ENCODE results near the gene B4GALNT3. TPM values are rescaled to one million over a fixed set of nuclear protein-coding genes. Genes with fewer than 3 reads are reported as not detected.

The B4GALNT3 gene
- total RNA-seq, 2 donors from 2014 or later, result 1.6 to 1.7 TPM

GRCh38 chr12:505221-505620, 45.5 kb downstream of the B4GALNT3 start:
- H3K9me3 ChIP-seq (ENCODE audit: control insufficient read depth, low read length, poor library complexity, severe bottlenecking), result no peaks in the 10 kb centered on the region
- H3K27me3 Mint-ChIP-seq, result peaks cover 27% of the 10 kb centered on the region
- no peak overlapping the region for H3K27ac Mint-ChIP-seq
- DNase-seq, result no peak
- ATAC-seq, result no peak
- no peak overlapping the region for H3K4me3 Mint-ChIP-seq
- peaks cover 13% of the 10 kb centered on the region for H3K4me1 Mint-ChIP-seq
- H3K36me3 Mint-ChIP-seq (ENCODE audit: low read depth), result peaks cover 2% of the 10 kb centered on the region

GRCh38 chr12:507391-507796, 47.7 kb downstream of the B4GALNT3 start:
- H3K4me3 Mint-ChIP-seq, result no peak overlapping the region
- ATAC-seq (no peak), DNase-seq (no peak)
- peaks cover 2% of the 10 kb centered on the region for H3K36me3 Mint-ChIP-seq (ENCODE audit: low read depth)
- H3K9me3 ChIP-seq (ENCODE audit: control insufficient read depth, low read length, poor library complexity, severe bottlenecking), result no peaks in the 10 kb centered on the region
- H3K27me3 Mint-ChIP-seq, result peaks cover 27% of the 10 kb centered on the region
- H3K27ac Mint-ChIP-seq, result no peak overlapping the region
- peaks cover 11% of the 10 kb centered on the region for H3K4me1 Mint-ChIP-seq

- H3K9me3 ChIP-seq (ENCODE audit: control insufficient read depth, low read length, poor library complexity, severe bottlenecking), result no peaks in the 10 kb centered on the region
- ATAC-seq (no peak), DNase-seq (no peak)
- peaks cover 2% of the 10 kb centered on the region for H3K36me3 Mint-ChIP-seq (ENCODE audit: low read depth)
- H3K27me3 Mint-ChIP-seq, result peaks cover 27% of the 10 kb centered on the region
- peaks cover 12% of the 10 kb centered on the region for H3K4me1 Mint-ChIP-seq
- no peak overlapping the region for H3K4me3 Mint-ChIP-seq
- no peak overlapping the region for H3K27ac Mint-ChIP-seq
Observed at GRCh38 chr12:508145-508544, 48.4 kb downstream of the B4GALNT3 start.

GRCh38 chr12:508795-509194, 49.1 kb downstream of the B4GALNT3 start:
- DNase-seq (no peak), ATAC-seq (no peak)
- no peak overlapping the region for H3K27ac Mint-ChIP-seq
- peaks cover 8% of the 10 kb centered on the region for H3K4me1 Mint-ChIP-seq
- peaks cover 4% of the 10 kb centered on the region for H3K36me3 Mint-ChIP-seq (ENCODE audit: low read depth)
- H3K9me3 ChIP-seq (ENCODE audit: control insufficient read depth, low read length, poor library complexity, severe bottlenecking), result no peaks in the 10 kb centered on the region
- H3K27me3 Mint-ChIP-seq, result peaks cover 30% of the 10 kb centered on the region
- H3K4me3 Mint-ChIP-seq, result no peak overlapping the region

- Mint-ChIP-seq H3K27ac (no peak overlapping the region), H3K4me1 (peaks cover 8% of the 10 kb centered on the region), H3K27me3 (peaks cover 33% of the 10 kb centered on the region), H3K4me3 (no peak overlapping the region), H3K36me3 (ENCODE audit: low read depth) (peaks cover 4% of the 10 kb centered on the region)
- DNase-seq (no peak), ATAC-seq (no peak)
- no peaks in the 10 kb centered on the region for H3K9me3 ChIP-seq (ENCODE audit: control insufficient read depth, low read length, poor library complexity, severe bottlenecking)
Observed at GRCh38 chr12:509500-509899, 49.8 kb downstream of the B4GALNT3 start.

- Mint-ChIP-seq H3K27me3 (peaks cover 29% of the 10 kb centered on the region), H3K27ac (no peak overlapping the region), H3K4me3 (no peak overlapping the region), H3K4me1 (peaks cover 8% of the 10 kb centered on the region), H3K36me3 (ENCODE audit: low read depth) (peaks cover 4% of the 10 kb centered on the region)
- DNase-seq (no peak), ATAC-seq (no peak)
- no peaks in the 10 kb centered on the region for H3K9me3 ChIP-seq (ENCODE audit: control insufficient read depth, low read length, poor library complexity, severe bottlenecking)
Observed at GRCh38 chr12:510071-510825, 50.5 kb downstream of the B4GALNT3 start.

- H3K36me3 Mint-ChIP-seq (ENCODE audit: low read depth), result peaks cover 4% of the 10 kb centered on the region
- H3K27ac Mint-ChIP-seq, result no peak overlapping the region
- no peak overlapping the region for H3K4me3 Mint-ChIP-seq
- peaks cover 8% of the 10 kb centered on the region for H3K4me1 Mint-ChIP-seq
- no peak for DNase-seq
- peaks cover 22% of the 10 kb centered on the region for H3K27me3 Mint-ChIP-seq
- no peak for ATAC-seq
- H3K9me3 ChIP-seq (ENCODE audit: control insufficient read depth, low read length, poor library complexity, severe bottlenecking), result no peaks in the 10 kb centered on the region
Observed at GRCh38 chr12:512933-513332, 53.2 kb downstream of the B4GALNT3 start.

- H3K4me3 Mint-ChIP-seq, result no peak overlapping the region
- DNase-seq (no peak), ATAC-seq (no peak)
- H3K36me3 Mint-ChIP-seq (ENCODE audit: low read depth), result peaks cover 4% of the 10 kb centered on the region
- peaks cover 19% of the 10 kb centered on the region for H3K27me3 Mint-ChIP-seq
- H3K27ac Mint-ChIP-seq, result no peak overlapping the region
- peaks cover 8% of the 10 kb centered on the region for H3K4me1 Mint-ChIP-seq
- H3K9me3 ChIP-seq (ENCODE audit: control insufficient read depth, low read length, poor library complexity, severe bottlenecking), result no peaks in the 10 kb centered on the region
Observed at GRCh38 chr12:513446-513845, 53.7 kb downstream of the B4GALNT3 start.

GRCh38 chr12:517538-517937, 57.8 kb downstream of the B4GALNT3 start:
- no peak overlapping the region for H3K4me3 Mint-ChIP-seq

GRCh38 chr12:520119-520518, 60.4 kb downstream of the B4GALNT3 start:
- peaks cover 27% of the 10 kb centered on the region for H3K27me3 Mint-ChIP-seq
- no peak for ATAC-seq

More at GRCh38 chr12:517538-517937, 57.8 kb downstream of the B4GALNT3 start:
- H3K27ac Mint-ChIP-seq, result no peak overlapping the region
- H3K4me1 Mint-ChIP-seq, result peaks cover 4% of the 10 kb centered on the region
- H3K27me3 Mint-ChIP-seq, result peaks cover 38% of the 10 kb centered on the region
- peaks cover 2% of the 10 kb centered on the region for H3K36me3 Mint-ChIP-seq (ENCODE audit: low read depth)
- ATAC-seq (no peak), DNase-seq (no peak)
- no peaks in the 10 kb centered on the region for H3K9me3 ChIP-seq (ENCODE audit: control insufficient read depth, low read length, poor library complexity, severe bottlenecking)

GRCh38 chr12:522692-523378, 63.1 kb downstream of the B4GALNT3 start:
- Mint-ChIP-seq H3K4me1 (peaks cover 2% of the 10 kb centered on the region), H3K27me3 (peaks cover 27% of the 10 kb centered on the region), H3K36me3 (ENCODE audit: low read depth) (no peaks in the 10 kb centered on the region), H3K4me3 (no peak overlapping the region), H3K27ac (no peak overlapping the region)
- no peak for DNase-seq
- no peak for ATAC-seq
- no peaks in the 10 kb centered on the region for H3K9me3 ChIP-seq (ENCODE audit: control insufficient read depth, low read length, poor library complexity, severe bottlenecking)

More at GRCh38 chr12:520119-520518, 60.4 kb downstream of the B4GALNT3 start:
- no peaks in the 10 kb centered on the region for H3K36me3 Mint-ChIP-seq (ENCODE audit: low read depth)
- no peaks in the 10 kb centered on the region for H3K9me3 ChIP-seq (ENCODE audit: control insufficient read depth, low read length, poor library complexity, severe bottlenecking)
- no peak overlapping the region for H3K27ac Mint-ChIP-seq
- DNase-seq, result no peak
- peaks cover 2% of the 10 kb centered on the region for H3K4me1 Mint-ChIP-seq
- no peak overlapping the region for H3K4me3 Mint-ChIP-seq

- ATAC-seq (no peak), DNase-seq (no peak)
- Mint-ChIP-seq H3K27ac (no peak overlapping the region), H3K4me3 (no peak overlapping the region), H3K27me3 (peaks cover 24% of the 10 kb centered on the region), H3K4me1 (peaks cover 2% of the 10 kb centered on the region), H3K36me3 (ENCODE audit: low read depth) (peaks cover 2% of the 10 kb centered on the region)
- no peaks in the 10 kb centered on the region for H3K9me3 ChIP-seq (ENCODE audit: control insufficient read depth, low read length, poor library complexity, severe bottlenecking)
Observed at GRCh38 chr12:524167-524951, 64.6 kb downstream of the B4GALNT3 start.

GRCh38 chr12:526089-526488, 66.3 kb downstream of the B4GALNT3 start:
- no peak for ATAC-seq
- peaks cover 7% of the 10 kb centered on the region for H3K27me3 Mint-ChIP-seq
- H3K9me3 ChIP-seq (ENCODE audit: control insufficient read depth, low read length, poor library complexity, severe bottlenecking), result no peaks in the 10 kb centered on the region
- H3K4me3 Mint-ChIP-seq, result no peak overlapping the region
- no peak overlapping the region for H3K27ac Mint-ChIP-seq
- peaks cover 3% of the 10 kb centered on the region for H3K36me3 Mint-ChIP-seq (ENCODE audit: low read depth)
- DNase-seq, result no peak
- H3K4me1 Mint-ChIP-seq, result peaks cover 2% of the 10 kb centered on the region

All from T-helper 17 cell (primary cell).